AG08395 (cell line): ENCODE data around the gene COL15A1.

Experiments used
- DNase-seq: peaks from one replicate; pipeline ENCODE4 v3.0.0; 2012; ENCODE audit warnings: mixed read lengths, low spot score

Gene COL15A1

GRCh38 chr9:99108131-99108530 is 164.4 kb downstream of the COL15A1 start:
- no peak for DNase-seq

DNA sequence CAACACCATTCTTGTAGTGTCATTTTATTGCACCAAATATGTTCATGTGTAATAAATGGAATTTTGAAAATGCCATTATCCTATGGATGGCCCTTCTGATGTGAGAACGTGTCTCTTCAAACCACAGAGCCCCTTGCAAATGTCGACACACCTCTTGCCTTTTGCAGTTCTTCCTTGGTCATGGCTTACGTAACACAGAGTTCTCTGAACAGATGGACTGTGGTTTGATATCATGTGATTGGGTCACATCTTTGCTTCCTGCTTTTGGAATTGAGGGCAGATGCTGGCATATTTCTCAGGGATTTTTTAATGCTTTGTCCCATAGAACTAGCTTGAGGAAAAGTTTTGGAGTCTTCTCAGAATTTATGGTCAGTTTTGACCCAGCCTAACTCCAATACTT is 165.8 kb downstream of the COL15A1 start:
- DNase-seq = peak; percentile 46

- DNase-seq = no peak
Measured at GRCh38 chr9:99112750-99113413, 169.2 kb downstream of the COL15A1 start.

GRCh38 chr9:99113414-99114048 is 169.8 kb downstream of the COL15A1 start:
- no peak for DNase-seq

DNA sequence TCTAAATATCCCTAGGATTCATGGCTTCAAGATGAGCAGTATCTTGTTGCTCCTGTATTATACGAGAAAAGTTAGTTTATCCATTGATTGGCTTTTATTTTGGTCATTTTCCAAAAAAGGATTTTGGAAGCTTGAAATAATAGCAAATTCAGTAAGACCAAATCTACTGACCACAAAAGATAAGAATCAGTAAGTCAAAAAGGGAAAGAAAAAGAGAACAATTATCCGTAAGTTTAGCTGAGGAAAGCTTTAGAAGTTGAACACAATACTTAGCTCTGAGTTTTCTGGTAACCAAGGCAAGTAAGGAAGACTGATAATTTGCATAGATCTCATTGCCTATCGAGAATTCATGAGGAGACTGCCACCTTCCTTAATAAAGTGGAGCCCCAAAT is 170.3 kb downstream of the COL15A1 start:
- no peak for DNase-seq

DNA sequence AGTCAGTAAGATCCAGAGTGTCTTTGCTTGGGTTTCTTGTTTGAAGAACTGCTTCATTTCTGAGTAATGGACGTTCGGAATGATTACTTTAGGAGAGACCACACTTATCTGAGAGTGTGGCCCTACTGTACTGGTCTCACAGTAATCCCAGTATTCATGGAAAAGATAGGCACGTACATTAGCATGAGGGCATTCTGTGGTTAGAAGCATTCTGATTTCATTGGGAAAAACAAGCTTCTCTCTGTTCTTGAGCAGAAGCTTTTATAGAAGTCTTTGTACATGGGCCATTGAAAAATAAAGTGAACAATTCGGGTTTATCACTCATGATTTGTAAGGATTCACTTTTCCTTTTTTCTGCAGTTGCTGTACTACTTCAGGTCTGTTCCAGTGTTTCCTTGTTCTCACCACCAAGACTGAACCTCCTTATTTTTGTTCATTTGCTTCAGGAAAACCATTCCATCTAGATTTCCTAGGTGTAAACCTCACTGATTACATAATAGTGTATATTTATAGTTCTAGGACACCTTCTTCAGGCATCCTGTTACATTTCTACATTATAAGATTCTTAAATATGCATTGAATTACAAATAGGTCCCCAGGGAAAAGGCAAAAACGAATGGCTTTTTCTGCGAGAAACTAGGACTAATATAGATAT is 171.3 kb downstream of the COL15A1 start:
- DNase-seq = no peak

DNA sequence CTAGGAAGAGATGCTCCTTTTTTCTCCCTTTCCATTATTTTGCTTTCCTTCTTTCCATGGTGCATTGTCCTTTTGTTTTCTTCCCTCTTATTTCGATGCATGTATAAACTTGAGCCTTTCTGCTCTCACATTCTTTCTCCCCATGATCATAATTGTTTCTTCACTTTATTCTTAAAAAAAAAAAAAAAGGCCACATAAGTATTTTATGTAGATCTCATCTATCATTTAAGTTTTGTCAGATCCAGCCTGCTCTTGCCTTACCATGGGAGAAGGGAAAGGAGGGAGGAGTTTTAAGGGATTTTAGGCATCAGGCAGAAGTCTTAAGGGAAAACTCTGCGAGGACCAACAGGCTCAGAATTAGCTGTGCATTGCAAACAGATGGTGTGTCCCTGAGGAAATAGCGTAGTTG is 172.3 kb downstream of the COL15A1 start:
- no peak for DNase-seq

DNA sequence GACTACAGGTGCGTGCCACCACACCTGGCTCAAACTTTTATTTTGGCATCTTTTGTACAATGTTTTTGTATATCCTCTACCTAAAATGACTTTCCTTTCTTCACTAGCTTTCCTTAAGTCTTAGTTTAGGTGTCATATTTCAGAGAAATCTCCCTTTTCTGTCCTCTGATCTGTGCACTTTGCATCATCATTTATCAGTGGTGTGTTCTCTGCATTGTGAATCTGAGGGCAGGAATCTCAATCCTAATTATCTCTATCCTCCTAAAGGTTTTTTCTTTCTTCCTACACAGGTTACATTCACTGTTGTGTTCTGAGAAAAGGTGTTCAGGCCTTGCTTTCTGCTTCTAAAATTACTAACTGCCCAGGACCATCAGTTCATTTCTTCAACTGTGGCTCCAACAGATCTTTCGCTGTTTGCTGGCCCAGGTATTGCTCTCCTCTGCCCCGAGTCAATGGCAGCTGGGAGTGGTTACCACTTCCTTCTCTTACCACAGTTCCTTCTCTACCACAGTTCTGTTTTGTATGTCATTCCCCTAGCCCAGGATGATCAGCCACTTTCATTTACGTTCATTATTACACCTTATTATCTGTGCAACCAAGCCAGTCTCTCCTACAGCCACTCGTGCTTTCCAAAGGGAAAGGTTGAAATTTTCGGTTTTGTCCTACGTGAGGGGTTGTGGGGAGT is 175.2 kb downstream of the COL15A1 start:
- DNase-seq = no peak

DNA sequence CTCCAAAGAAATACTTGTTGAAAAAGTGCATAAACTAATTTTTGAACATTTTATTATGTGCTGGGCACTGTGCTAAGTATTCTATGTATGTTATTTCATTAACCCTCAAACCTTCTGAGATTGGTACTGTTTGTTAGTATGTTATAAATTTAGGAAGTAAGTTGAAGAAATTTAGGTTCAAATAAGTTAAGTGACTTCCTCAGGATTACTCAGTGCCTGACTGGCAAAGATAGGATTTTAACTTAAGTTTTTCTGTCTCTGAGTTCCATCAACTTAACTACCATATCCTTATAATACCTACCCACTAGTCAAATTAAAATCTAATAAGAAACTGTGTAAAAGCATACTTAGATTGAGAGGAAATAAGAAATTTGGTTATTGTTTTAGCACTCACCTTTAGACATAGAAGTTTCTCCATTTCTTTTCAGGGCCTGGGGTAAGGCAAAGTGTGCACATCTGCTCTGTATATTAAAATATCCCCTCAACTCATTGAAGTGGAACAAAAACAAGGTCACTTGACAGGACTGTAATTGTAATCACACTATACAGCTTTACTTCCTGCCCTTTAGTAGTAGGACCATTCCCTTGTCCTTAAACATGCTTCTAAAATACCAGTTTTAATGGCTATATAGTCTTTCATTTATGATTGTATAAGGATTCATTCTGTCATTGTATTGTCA is 176.4 kb downstream of the COL15A1 start:
- no peak for DNase-seq
